ENCODE measurements around the gene PROK1.
"Not testable (repeated sequence)": the region's sequence is repeated elsewhere in the genome, so short reads cannot be mapped to it uniquely, and the experiment has no call there.

DNA sequence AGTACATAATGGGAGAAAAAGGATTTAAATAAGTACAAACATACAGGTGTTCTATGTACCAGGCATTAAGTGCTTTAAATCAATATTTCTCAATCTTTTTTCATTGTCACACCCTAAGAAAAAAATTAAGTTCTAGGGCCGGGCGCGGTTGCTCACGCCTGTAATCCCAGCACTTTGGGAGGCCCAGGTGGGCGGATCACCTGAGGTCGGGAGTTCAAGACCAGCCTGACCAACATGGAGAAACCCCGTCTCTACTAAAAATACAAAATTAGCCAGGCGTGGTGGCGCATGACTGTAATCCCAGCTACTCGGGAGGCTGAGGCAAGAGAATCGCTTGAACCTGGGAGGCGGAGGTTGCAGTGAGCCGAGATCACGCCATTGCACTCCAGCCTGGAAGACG, 44.5 kb upstream of the PROK1 start:
- TF ChIP-seq, protein P1, sequence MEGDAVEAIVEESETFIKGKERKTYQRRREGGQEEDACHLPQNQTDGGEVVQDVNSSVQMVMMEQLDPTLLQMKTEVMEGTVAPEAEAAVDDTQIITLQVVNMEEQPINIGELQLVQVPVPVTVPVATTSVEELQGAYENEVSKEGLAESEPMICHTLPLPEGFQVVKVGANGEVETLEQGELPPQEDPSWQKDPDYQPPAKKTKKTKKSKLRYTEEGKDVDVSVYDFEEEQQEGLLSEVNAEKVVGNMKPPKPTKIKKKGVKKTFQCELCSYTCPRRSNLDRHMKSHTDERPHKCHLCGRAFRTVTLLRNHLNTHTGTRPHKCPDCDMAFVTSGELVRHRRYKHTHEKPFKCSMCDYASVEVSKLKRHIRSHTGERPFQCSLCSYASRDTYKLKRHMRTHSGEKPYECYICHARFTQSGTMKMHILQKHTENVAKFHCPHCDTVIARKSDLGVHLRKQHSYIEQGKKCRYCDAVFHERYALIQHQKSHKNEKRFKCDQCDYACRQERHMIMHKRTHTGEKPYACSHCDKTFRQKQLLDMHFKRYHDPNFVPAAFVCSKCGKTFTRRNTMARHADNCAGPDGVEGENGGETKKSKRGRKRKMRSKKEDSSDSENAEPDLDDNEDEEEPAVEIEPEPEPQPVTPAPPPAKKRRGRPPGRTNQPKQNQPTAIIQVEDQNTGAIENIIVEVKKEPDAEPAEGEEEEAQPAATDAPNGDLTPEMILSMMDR (IDR thresholded peaks at IDR 0.05 in 4 of 5, conservative IDR thresholded peaks at IDR 0.05 in 1 of 5), result not testable (repeated sequence)
- TF ChIP-seq POLR2A (IDR thresholded peaks at IDR 0.05), result not testable (repeated sequence)

Data from gastrocnemius medialis (tissue), 4 donors.